SK-N-MC (cell line): Measurements from ENCODE around the gene MACF1.
"Not testable (repeated sequence)": the region's sequence is repeated elsewhere in the genome, so short reads cannot be mapped to it uniquely, and the experiment has no call there.

ENCODE experiments used
- DNase-seq: peaks from one replicate; pipeline ENCODE4 v3.0.0-alpha.2; 2011; ENCODE audit warnings: low read depth, low spot score
- H3K27ac ChIP-seq: fragments of 200-600 bp; sonication (generic); 2 replicates; pipeline ENCODE4 v1.5.1; 2016; ENCODE audit warnings: mixed run types
- H3K36me3 ChIP-seq: fragments of 200-600 bp; sonication (generic); 2 replicates; pipeline ENCODE4 v1.6.1; 2017; ENCODE audit warnings: antibody characterized with exemption, low read length, mixed read lengths; ENCODE audit not compliant: insufficient read depth
- H3K4me3 ChIP-seq: fragments of 200-600 bp; sonication (generic); 2 replicates; pipeline ENCODE4 v1.5.1; 2016
- H3K9ac ChIP-seq: fragments of 200-600 bp; sonication (generic); 2 replicates; pipeline ENCODE4 v1.8.0; 2017; ENCODE audit warnings: mixed run types, mixed read lengths; ENCODE audit not compliant: insufficient read length
- H3K9me3 ChIP-seq: fragments of 200-600 bp; sonication (generic); 2 replicates; pipeline ENCODE4 v1.6.1; 2017; ENCODE audit warnings: low read depth, mild to moderate bottlenecking, antibody characterized with exemption, low read length, moderate library complexity, mixed read lengths
- EZH2 ChIP-seq: fragments of 200-600 bp; sonication (generic); IDR thresholded peaks from one replicate; pipeline ENCODE4 v1.6.1; 2017; ENCODE audit warnings: antibody characterized with exemption
- FOXP2 ChIP-seq: optimal IDR thresholded peaks from 2 replicates; pipeline ENCODE3; 2011; ENCODE audit warnings: mild to moderate bottlenecking, moderate library complexity; ENCODE audit not compliant: insufficient read depth; ENCODE audit errors: extremely low read length, control extremely low read depth
- POLR2AphosphoS5 ChIP-seq: IDR thresholded peaks from 2 replicates; pipeline ENCODE4 v1.6.1; 2012; ENCODE audit warnings: mild to moderate bottlenecking, low read depth, low read length, borderline replicate concordance

Gene MACF1

GRCh38 chr1:39514710-39515124, 310.2 kb downstream of the MACF1 start:
- H3K4me3 ChIP-seq, H3K9ac ChIP-seq, H3K9me3 ChIP-seq, H3K36me3 ChIP-seq, DNase-seq, H3K27ac ChIP-seq: not testable (repeated sequence)

GRCh38 chr1:39515131-39516086, 310.9 kb downstream of the MACF1 start:
- H3K27ac ChIP-seq, DNase-seq, H3K4me3 ChIP-seq, H3K36me3 ChIP-seq, H3K9ac ChIP-seq, H3K9me3 ChIP-seq: not testable (repeated sequence)

- H3K9ac ChIP-seq, H3K36me3 ChIP-seq, H3K9me3 ChIP-seq, DNase-seq, H3K4me3 ChIP-seq, H3K27ac ChIP-seq: not testable (repeated sequence)
These were observed 312.3 kb downstream of the MACF1 start for GRCh38 chr1:39516841-39517240.

GRCh38 chr1:39517936-39518335, 313.4 kb downstream of the MACF1 start:
- not testable (repeated sequence) for H3K36me3 ChIP-seq, H3K4me3 ChIP-seq, H3K27ac ChIP-seq, DNase-seq, H3K9me3 ChIP-seq, H3K9ac ChIP-seq

- not testable (repeated sequence) for H3K9ac ChIP-seq, H3K27ac ChIP-seq, H3K9me3 ChIP-seq, DNase-seq, H3K4me3 ChIP-seq, H3K36me3 ChIP-seq
These were observed 314.9 kb downstream of the MACF1 start for GRCh38 chr1:39519376-39519775.

GRCh38 chr1:39522221-39522620, 317.7 kb downstream of the MACF1 start:
- not testable (repeated sequence) for H3K27ac ChIP-seq, DNase-seq, H3K9ac ChIP-seq, H3K36me3 ChIP-seq, H3K9me3 ChIP-seq, H3K4me3 ChIP-seq

GRCh38 chr1:39522661-39523567, 318.4 kb downstream of the MACF1 start:
- Histone ChIP-seq H3K36me3 (peaks cover 5% of the 10 kb centered on the region; the same call in 1 of the 2 replicates), H3K27ac (no peak overlapping the region), H3K9ac (no peak overlapping the region), H3K4me3 (no peak overlapping the region), H3K9me3 (no peaks in the 10 kb centered on the region)
- no peak for DNase-seq
- no peak for TF ChIP-seq EZH2
- no peak for TF ChIP-seq POLR2AphosphoS5
- TF ChIP-seq FOXP2: no peak

- no peak overlapping the region for H3K9ac ChIP-seq
- H3K27ac ChIP-seq: no peak overlapping the region
- H3K4me3 ChIP-seq: no peak overlapping the region
- no peak for DNase-seq
- no peaks in the 10 kb centered on the region for H3K9me3 ChIP-seq
- H3K36me3 ChIP-seq: peaks cover 7% of the 10 kb centered on the region; the same call in 1 of the 2 replicates
- no peak for TF ChIP-seq EZH2
- TF ChIP-seq FOXP2: no peak
- no peak for TF ChIP-seq POLR2AphosphoS5
These were observed 319.7 kb downstream of the MACF1 start for GRCh38 chr1:39524171-39524570.

GRCh38 chr1:39524591-39525365, 320.3 kb downstream of the MACF1 start:
- H3K36me3 ChIP-seq: peaks cover 7% of the 10 kb centered on the region; the same call in 1 of the 2 replicates
- H3K9me3 ChIP-seq: no peaks in the 10 kb centered on the region
- DNase-seq: no peak
- no peak for TF ChIP-seq FOXP2
- no peak for TF ChIP-seq POLR2AphosphoS5
- TF ChIP-seq EZH2: no peak
- H3K4me3 ChIP-seq: no peak overlapping the region
- H3K9ac ChIP-seq: no peak overlapping the region
- H3K27ac ChIP-seq: no peak overlapping the region
